GM12864 (cell line): ENCODE data around the gene CRKL.

Experiments used
- DNase-seq: peaks from one replicate; pipeline ENCODE4 v3.0.0-alpha.2; 2011; ENCODE audit warnings: low read depth
- H3K4me3 ChIP-seq: 2 replicates; pipeline ENCODE4 v1.5.1; 2011; ENCODE audit warnings: mild to moderate bottlenecking, low read depth, low read length, control low read depth
- CTCF ChIP-seq: IDR thresholded peaks from 2 replicates; pipeline ENCODE4 v1.5.1; 2011; ENCODE audit warnings: low read depth, mild to moderate bottlenecking, moderate library complexity, low read length, control low read depth, inconsistent platforms; ENCODE audit errors: missing control alignments

Gene CRKL

GRCh38 chr22:20978419-20978818 is 61.2 kb downstream of the CRKL start:
- no peak for TF ChIP-seq CTCF
- H3K4me3 ChIP-seq, result no peak overlapping the region
- no peak for DNase-seq

- no peak overlapping the region for H3K4me3 ChIP-seq
- no peak for TF ChIP-seq CTCF
- DNase-seq, result no peak
Measured at GRCh38 chr22:20979243-20979809, 62.1 kb downstream of the CRKL start.

- H3K4me3 ChIP-seq, result no peak overlapping the region
- TF ChIP-seq CTCF, result no peak
- DNase-seq, result no peak
Measured at GRCh38 chr22:20979940-20980453, 62.8 kb downstream of the CRKL start.

- DNase-seq, result no peak
- no peak overlapping the region for H3K4me3 ChIP-seq
- no peak for TF ChIP-seq CTCF
Measured at GRCh38 chr22:20980523-20980922, 63.3 kb downstream of the CRKL start.

- peak overlapping the region; percentile 84 for H3K4me3 ChIP-seq
- no peak for DNase-seq
- no peak for TF ChIP-seq CTCF
Measured at GRCh38 chr22:20980938-20981722, 63.9 kb downstream of the CRKL start.

- TF ChIP-seq CTCF, result peak; percentile 59
- H3K4me3 ChIP-seq, result peak within 1 kb of the TSS; percentile 84
- peak; percentile 44 for DNase-seq
Measured at GRCh38 chr22:20981787-20982562, 64.8 kb downstream of the CRKL start, which contains the start of gene LZTR1. LZTR1 (plus strand) TSS chr22:20982297; CDS start chr22:20982372, 75 bp downstream.
